B cell (primary cell): ENCODE measurements around the gene RNF141. TPM values are rescaled to one million over a fixed set of nuclear protein-coding genes. Genes with fewer than 3 reads are reported as not detected.
A peak's percentile ranks its signal among the peaks of the same experiment; 100 is the strongest.

Experiments
- ATAC-seq: fragments of 200-7000 bp; cut with Tn5 transposase; one replicate; pipeline ENCODE4 v1.10.0; 2021; ENCODE audit warnings: low read depth, mild to moderate bottlenecking, moderate number of reproducible peaks, moderate library complexity
- CTCF ChIA-PET: fragments of 350-600 bp; sonication (Branson Sonifier 250); formaldehyde crosslinking; loops from one replicate; lab custom pipeline; 2021; ENCODE audit warnings: antibody characterized with exemption, inconsistent platforms; lab: Charles Lee
- POLR2A ChIA-PET: fragments of 350-600 bp; sonication (Branson Sonifier 250); formaldehyde crosslinking; loops from one replicate; lab custom pipeline; 2021; ENCODE audit warnings: antibody characterized with exemption; lab: Charles Lee
- DNase-seq: peaks from one replicate; pipeline ENCODE4 v3.0.0; 2013
- H2AFZ ChIP-seq: 2 replicates; pipeline ENCODE4 v1.6.1; 2012; ENCODE audit warnings: mild to moderate bottlenecking, low read depth, low read length; ENCODE audit not compliant: insufficient read depth, poor library complexity, severe bottlenecking
- H3K27ac ChIP-seq, 2 donors: 1 replicate in 1 of 2; 2 replicates in 1 of 2; pipeline ENCODE4 v1.5.1; 2012 to 2013; ENCODE audit warnings: low read length in 2 of 2, mild to moderate bottlenecking in 2 of 2, moderate library complexity in 1 of 2
- H3K27me3 ChIP-seq, 4 experiments: fragments of 200-600 bp in 1 of 4; sonication (generic) in 1 of 4; replicated peaks in 1 of 4; 1 replicate in 2 of 4; 2 replicates in 2 of 4; pipeline versions ENCODE4 v1.6.1 to v1.7.0; 2013 to 2016; ENCODE audit warnings: low read length in 3 of 4, mild to moderate bottlenecking in 2 of 4, mixed read lengths in 1 of 4, moderate library complexity in 1 of 4; ENCODE audit not compliant: insufficient read depth in 4 of 4, control insufficient read depth in 3 of 4; ENCODE audit errors: control extremely low read depth in 1 of 4
- H3K36me3 ChIP-seq, 2 experiments: replicated peaks in 1 of 2; 1 replicate in 1 of 2; 2 replicates in 1 of 2; pipeline versions ENCODE4 v1.6.1 to v1.7.1; 2013; ENCODE audit warnings: low read length in 1 of 2; ENCODE audit not compliant: insufficient read depth in 2 of 2, control insufficient read depth in 1 of 2; ENCODE audit errors: control extremely low read depth in 1 of 2, extremely low read depth in 1 of 2
- H3K4me1 ChIP-seq, 2 donors: fragments of 200-600 bp in 1 of 2; sonication (generic) in 1 of 2; 1 replicate in 1 of 2; 2 replicates in 1 of 2; pipeline versions ENCODE4 v1.5.1 to v1.6.1; 2013 to 2017; ENCODE audit warnings: low read length in 2 of 2; ENCODE audit not compliant: control insufficient read depth in 2 of 2, insufficient read depth in 2 of 2
- H3K4me2 ChIP-seq: replicated peaks from 2 replicates; pipeline ENCODE3; 2012; ENCODE audit warnings: mild to moderate bottlenecking, low read depth, low read length; ENCODE audit not compliant: poor library complexity, severe bottlenecking
- H3K4me3 ChIP-seq, 5 experiments: fragments of 200-600 bp in 1 of 5; sonication (generic) in 1 of 5; 1 replicate in 3 of 5; 2 replicates in 2 of 5; pipeline versions ENCODE4 v1.5.1 to v1.7.0; 2011 to 2016; ENCODE audit warnings: low read length in 4 of 5, mild to moderate bottlenecking in 4 of 5, low read depth in 2 of 5, control low read depth in 1 of 5, moderate library complexity in 1 of 5; ENCODE audit not compliant: insufficient read depth in 1 of 5; ENCODE audit errors: control extremely low read depth in 1 of 5, extremely low read depth in 1 of 5
- H3K79me2 ChIP-seq: fragments of 200-600 bp; sonication (generic); one replicate; pipeline ENCODE4 v1.6.0; 2016; ENCODE audit warnings: low read length; ENCODE audit not compliant: control insufficient read depth, insufficient read depth
- H3K9ac ChIP-seq: fragments of 200-600 bp; sonication (generic); 2 replicates; pipeline ENCODE4 v1.6.1; 2017; ENCODE audit warnings: mild to moderate bottlenecking, low read length, moderate library complexity
- H3K9me3 ChIP-seq, 3 donors: one replicate each; pipeline versions ENCODE4 v1.6.1 to v1.7.1; 2013; ENCODE audit warnings: low read length in 2 of 3; ENCODE audit not compliant: control insufficient read depth in 2 of 3, insufficient read depth in 1 of 3; ENCODE audit errors: control extremely low read depth in 1 of 3
- H4K20me1 ChIP-seq: 2 replicates; pipeline ENCODE4 v1.6.0; 2012; ENCODE audit warnings: mild to moderate bottlenecking, low read length; ENCODE audit not compliant: insufficient read depth, control insufficient read depth, poor library complexity, severe bottlenecking
- H3K27ac Mint-ChIP-seq: one replicate; pipeline ENCODE4 v1.8.0; 2021; ENCODE audit warnings: mixed read lengths
- H3K27me3 Mint-ChIP-seq: one replicate; pipeline ENCODE4 v1.8.0; 2021; ENCODE audit warnings: mixed read lengths
- H3K4me1 Mint-ChIP-seq: one replicate; pipeline ENCODE4 v1.8.0; 2021; ENCODE audit warnings: mixed read lengths
- H3K4me3 Mint-ChIP-seq: one replicate; pipeline ENCODE4 v1.8.0; 2021; ENCODE audit warnings: mixed read lengths
- H3K9me3 Mint-ChIP-seq: one replicate; pipeline ENCODE4 v1.8.0; 2022; ENCODE audit warnings: mixed read lengths; ENCODE audit not compliant: insufficient read depth
- EZH2 ChIP-seq: IDR thresholded peaks from 2 replicates; pipeline ENCODE4 v1.6.1; 2012; ENCODE audit warnings: borderline replicate concordance, low read depth, mild to moderate bottlenecking, moderate library complexity, low read length; ENCODE audit not compliant: insufficient read depth, poor library complexity, severe bottlenecking
- WGBS: methylation state at CpG from one replicate; pipeline ENCODE4 v1.1.5; 2013; ENCODE audit warnings: missing lambda C conversion rate; ENCODE audit not compliant: insufficient coverage; 5-methylcytosine and 5-hydroxymethylcytosine counted together
- intact Hi-C: fragments of 100-400 bp; cut with micrococcal nuclease; formaldehyde crosslinking; loops from one replicate; pipeline ENCODE4 v1.10.0; 2022
- polyA plus RNA-seq: library from polyadenylated mRNA; depleted of rRNA; stranded (reverse); fragments of >200 nt; gene quantifications from 2 replicates; pipeline ENCODE4 v1.2.3, GENCODE V29; 2012
- total RNA-seq, 2 donors: library from RNA; stranded (reverse); fragments of 120-200 nt in 1 of 2; gene quantifications; 1 replicate in 1 of 2; 2 replicates in 1 of 2; pipeline versions ENCODE4 v1.2.3 to v1.2.4, GENCODE V29; 2013 to 2022
- TF ChIP-seq, protein P1 (sequence below): fragments of 200-600 bp; IDR thresholded peaks from one replicate; pipeline ENCODE4 v1.8.0; 2022; ENCODE audit warnings: antibody characterized with exemption, mild to moderate bottlenecking

Gene RNF141
- total and polyA plus RNA-seq, 2 donors (not counting 1 experiment from before 2014, with no cell fraction given) = 23.3 to 48.2 TPM

DNA sequence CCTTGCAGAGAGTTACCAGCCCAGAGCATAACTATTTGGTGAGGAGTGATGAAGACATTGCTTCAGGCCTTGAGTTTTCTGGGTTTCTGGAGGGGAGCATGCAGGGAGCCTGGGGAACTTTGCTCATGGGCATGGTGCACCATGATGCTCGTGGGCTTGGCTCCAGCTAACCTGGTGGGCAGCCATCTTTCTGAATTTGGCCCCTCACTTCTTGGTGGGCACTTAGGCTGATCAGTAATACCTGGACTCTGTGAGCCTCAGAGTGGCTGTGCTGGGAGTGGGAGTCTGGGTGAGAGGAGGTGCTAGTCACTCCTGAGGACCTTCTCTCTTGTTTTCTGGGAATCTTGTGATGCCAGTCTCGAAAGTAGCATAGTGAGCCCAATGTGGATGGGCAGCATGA, 55.3 kb downstream of the RNF141 start:
- Histone ChIP-seq H4K20me1 (peaks cover 10% of the 10 kb centered on the region), H3K4me1 (peaks cover 24 to 31% of the 10 kb centered on the region in 2 donors), H3K27ac (peak overlapping the region in 1 of 2 donors; percentile 94), H3K27me3 (no peaks in the 10 kb centered on the region), H3K9ac (no peak overlapping the region), H3K79me2 (peaks cover 15% of the 10 kb centered on the region), H3K9me3 (no peaks in the 10 kb centered on the region), H3K36me3 (peaks cover 0 to 86% of the 10 kb centered on the region in 2 experiments), H3K4me2 (no peak overlapping the region), H2AFZ (no peak overlapping the region), H3K4me3 (no peak overlapping the region)
- TF ChIP-seq, protein P1, sequence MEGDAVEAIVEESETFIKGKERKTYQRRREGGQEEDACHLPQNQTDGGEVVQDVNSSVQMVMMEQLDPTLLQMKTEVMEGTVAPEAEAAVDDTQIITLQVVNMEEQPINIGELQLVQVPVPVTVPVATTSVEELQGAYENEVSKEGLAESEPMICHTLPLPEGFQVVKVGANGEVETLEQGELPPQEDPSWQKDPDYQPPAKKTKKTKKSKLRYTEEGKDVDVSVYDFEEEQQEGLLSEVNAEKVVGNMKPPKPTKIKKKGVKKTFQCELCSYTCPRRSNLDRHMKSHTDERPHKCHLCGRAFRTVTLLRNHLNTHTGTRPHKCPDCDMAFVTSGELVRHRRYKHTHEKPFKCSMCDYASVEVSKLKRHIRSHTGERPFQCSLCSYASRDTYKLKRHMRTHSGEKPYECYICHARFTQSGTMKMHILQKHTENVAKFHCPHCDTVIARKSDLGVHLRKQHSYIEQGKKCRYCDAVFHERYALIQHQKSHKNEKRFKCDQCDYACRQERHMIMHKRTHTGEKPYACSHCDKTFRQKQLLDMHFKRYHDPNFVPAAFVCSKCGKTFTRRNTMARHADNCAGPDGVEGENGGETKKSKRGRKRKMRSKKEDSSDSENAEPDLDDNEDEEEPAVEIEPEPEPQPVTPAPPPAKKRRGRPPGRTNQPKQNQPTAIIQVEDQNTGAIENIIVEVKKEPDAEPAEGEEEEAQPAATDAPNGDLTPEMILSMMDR = no peak
- TF ChIP-seq EZH2 = no peak
- no peak overlapping the region for H3K4me3 Mint-ChIP-seq
- CTCF ChIA-PET = interaction anchor here (1.1 to 1.2 kb wide), 2 partner anchors 30 to 72 kb away, joined by 3 read pairs; no protein-coding TSS in a partner anchor
- POLR2A ChIA-PET = no interaction called here
- 41% methylated on average over 2 of the region's 2 CpGs for WGBS
- DNase-seq (no peak), ATAC-seq (no peak)
- no peaks in the 10 kb centered on the region for H3K27me3 Mint-ChIP-seq
- no peaks in the 10 kb centered on the region for H3K9me3 Mint-ChIP-seq
- peaks cover 39% of the 10 kb centered on the region for H3K4me1 Mint-ChIP-seq
- intact Hi-C loops = no loop called here
- peak overlapping the region; percentile 80 for H3K27ac Mint-ChIP-seq

DNA sequence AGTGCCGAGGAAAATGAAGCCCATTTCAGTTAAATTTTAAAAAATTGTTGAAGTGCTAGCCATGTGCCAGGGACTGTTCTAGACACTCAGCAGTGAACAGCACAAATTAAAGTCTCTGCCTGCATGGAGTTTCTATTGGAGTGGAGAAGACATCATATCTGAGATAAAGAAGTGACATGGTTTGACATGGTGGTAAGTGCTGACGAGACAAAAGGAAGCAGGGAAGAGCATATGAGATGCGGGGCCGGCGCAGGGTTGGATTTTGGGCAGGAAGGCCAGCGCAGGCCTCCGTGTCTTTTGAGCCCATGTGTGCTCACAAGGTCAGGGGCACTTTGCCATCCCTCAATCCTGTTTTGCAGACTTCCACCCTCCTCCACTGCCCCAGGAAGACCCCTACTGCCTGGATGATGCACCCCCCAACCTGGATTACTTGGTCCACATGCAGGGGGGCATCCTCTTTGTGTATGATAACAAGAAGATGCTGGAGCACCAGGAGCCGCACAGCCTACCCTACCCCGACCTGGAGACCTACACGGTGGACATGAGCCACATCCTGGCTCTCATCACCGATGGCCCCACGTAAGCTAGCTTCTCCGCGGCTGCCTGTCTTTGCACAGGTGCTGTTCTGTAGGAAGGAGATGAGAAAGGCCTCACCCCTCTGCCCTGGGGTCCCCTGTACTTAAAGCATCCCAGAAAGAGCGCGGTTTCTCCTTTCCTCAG, 56.4 kb downstream of the RNF141 start:
- CTCF ChIA-PET = interaction anchor here (1.1 kb wide), 1 partner anchor 29 kb away, joined by 3 read pairs; no protein-coding TSS in a partner anchor

More for the DNA sequence above, 56.4 kb downstream of the RNF141 start:
- H3K4me3 Mint-ChIP-seq = no peak overlapping the region
- H3K4me2 ChIP-seq = no peak overlapping the region
- no peak overlapping the region for H3K9ac ChIP-seq
- H3K79me2 ChIP-seq = peaks cover 6% of the 10 kb centered on the region
- WGBS = 94% methylated on average over 12 of the region's 16 CpGs
- intact Hi-C loops = no loop called here
- no peaks in the 10 kb centered on the region for H3K27me3 Mint-ChIP-seq
- peaks cover 18 to 21% of the 10 kb centered on the region in 2 donors for H3K4me1 ChIP-seq
- no peak overlapping the region for H2AFZ ChIP-seq
- H3K9me3 Mint-ChIP-seq = no peaks in the 10 kb centered on the region
- H3K27ac ChIP-seq = no peak overlapping the region
- peak overlapping the region; percentile 56 for H3K27ac Mint-ChIP-seq
- H4K20me1 ChIP-seq = peaks cover 16% of the 10 kb centered on the region
- H3K9me3 ChIP-seq = no peaks in the 10 kb centered on the region
- no peaks in the 10 kb centered on the region for H3K27me3 ChIP-seq
- peaks cover 0 to 83% of the 10 kb centered on the region in 2 experiments for H3K36me3 ChIP-seq
- peaks cover 31% of the 10 kb centered on the region for H3K4me1 Mint-ChIP-seq
- POLR2A ChIA-PET = no interaction called here
- H3K4me3 ChIP-seq = no peak overlapping the region
- ATAC-seq = no peak
- TF ChIP-seq, protein P1 = no peak
- no peak for TF ChIP-seq EZH2
- no peak for DNase-seq
